Type B pancreatic cell (in vitro differentiated cells): ENCODE results near the gene OR1I1. TPM values are rescaled to one million over a fixed set of nuclear protein-coding genes. Genes with fewer than 3 reads are reported as not detected.
"Not testable (repeated sequence)": the region's sequence is repeated elsewhere in the genome, so short reads cannot be mapped to it uniquely, and the experiment has no call there.

ENCODE experiments used
- DNase-seq: peaks from one replicate; pipeline ENCODE4 v3.0.0; 2021; ENCODE audit warnings: mixed read lengths; ENCODE audit not compliant: unreplicated experiment; ENCODE audit errors: extremely low spot score
- H3K27ac Mint-ChIP-seq: 2 replicates; pipeline ENCODE4 v1.8.0; 2021; ENCODE audit warnings: mild to moderate bottlenecking, mixed read lengths
- H3K27me3 Mint-ChIP-seq: 2 replicates; pipeline ENCODE4 v1.8.0; 2021; ENCODE audit warnings: mixed read lengths
- H3K36me3 Mint-ChIP-seq: 2 replicates; pipeline ENCODE4 v1.8.0; 2021; ENCODE audit warnings: mixed read lengths
- H3K4me1 Mint-ChIP-seq: one replicate; pipeline ENCODE4 v1.8.0; 2021; ENCODE audit warnings: mixed read lengths; ENCODE audit not compliant: unreplicated experiment
- H3K4me3 Mint-ChIP-seq: 2 replicates; pipeline ENCODE4 v1.8.0; 2021; ENCODE audit warnings: mild to moderate bottlenecking, mixed read lengths
- H3K9me3 Mint-ChIP-seq: 2 replicates; pipeline ENCODE4 v1.8.0; 2021; ENCODE audit warnings: mixed read lengths
- total RNA-seq: library from RNA; stranded (reverse); gene quantifications from 2 replicates; pipeline ENCODE4 v1.2.1, GENCODE V29; 2021; ENCODE audit warnings: low replicate concordance
- TF ChIP-seq, protein P1 (sequence below): fragments of 200-600 bp; sonication (generic); conservative IDR thresholded peaks from 2 replicates; pipeline ENCODE4 v1.5.0; 2021; ENCODE audit warnings: antibody characterized with exemption, mild to moderate bottlenecking

OR1I1 gene
- total RNA-seq, 1 donor from 2014 or later: not detected

DNA sequence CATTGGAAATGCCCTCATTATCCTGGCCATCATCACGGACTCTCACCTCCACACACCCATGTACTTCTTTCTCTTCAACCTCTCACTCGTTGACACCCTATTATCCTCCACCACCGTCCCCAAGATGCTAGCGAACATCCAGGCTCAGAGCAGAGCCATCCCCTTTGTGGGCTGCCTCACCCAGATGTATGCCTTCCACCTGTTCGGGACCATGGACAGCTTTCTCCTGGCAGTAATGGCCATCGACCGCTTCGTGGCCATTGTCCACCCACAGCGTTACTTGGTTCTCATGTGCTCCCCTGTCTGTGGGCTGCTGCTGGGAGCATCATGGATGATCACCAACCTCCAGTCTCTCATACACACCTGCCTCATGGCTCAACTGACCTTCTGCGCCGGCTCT, 5.2 kb downstream of the OR1I1 start:
- Mint-ChIP-seq H3K9me3 (no peaks in the 10 kb centered on the region), H3K4me3 (no peak overlapping the region), H3K27me3 (peaks cover 41% of the 10 kb centered on the region), H3K36me3 (no peaks in the 10 kb centered on the region), H3K27ac (no peak overlapping the region), H3K4me1 (no peaks in the 10 kb centered on the region)
- TF ChIP-seq, protein P1, sequence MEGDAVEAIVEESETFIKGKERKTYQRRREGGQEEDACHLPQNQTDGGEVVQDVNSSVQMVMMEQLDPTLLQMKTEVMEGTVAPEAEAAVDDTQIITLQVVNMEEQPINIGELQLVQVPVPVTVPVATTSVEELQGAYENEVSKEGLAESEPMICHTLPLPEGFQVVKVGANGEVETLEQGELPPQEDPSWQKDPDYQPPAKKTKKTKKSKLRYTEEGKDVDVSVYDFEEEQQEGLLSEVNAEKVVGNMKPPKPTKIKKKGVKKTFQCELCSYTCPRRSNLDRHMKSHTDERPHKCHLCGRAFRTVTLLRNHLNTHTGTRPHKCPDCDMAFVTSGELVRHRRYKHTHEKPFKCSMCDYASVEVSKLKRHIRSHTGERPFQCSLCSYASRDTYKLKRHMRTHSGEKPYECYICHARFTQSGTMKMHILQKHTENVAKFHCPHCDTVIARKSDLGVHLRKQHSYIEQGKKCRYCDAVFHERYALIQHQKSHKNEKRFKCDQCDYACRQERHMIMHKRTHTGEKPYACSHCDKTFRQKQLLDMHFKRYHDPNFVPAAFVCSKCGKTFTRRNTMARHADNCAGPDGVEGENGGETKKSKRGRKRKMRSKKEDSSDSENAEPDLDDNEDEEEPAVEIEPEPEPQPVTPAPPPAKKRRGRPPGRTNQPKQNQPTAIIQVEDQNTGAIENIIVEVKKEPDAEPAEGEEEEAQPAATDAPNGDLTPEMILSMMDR: no peak
- no peak for DNase-seq

DNA sequence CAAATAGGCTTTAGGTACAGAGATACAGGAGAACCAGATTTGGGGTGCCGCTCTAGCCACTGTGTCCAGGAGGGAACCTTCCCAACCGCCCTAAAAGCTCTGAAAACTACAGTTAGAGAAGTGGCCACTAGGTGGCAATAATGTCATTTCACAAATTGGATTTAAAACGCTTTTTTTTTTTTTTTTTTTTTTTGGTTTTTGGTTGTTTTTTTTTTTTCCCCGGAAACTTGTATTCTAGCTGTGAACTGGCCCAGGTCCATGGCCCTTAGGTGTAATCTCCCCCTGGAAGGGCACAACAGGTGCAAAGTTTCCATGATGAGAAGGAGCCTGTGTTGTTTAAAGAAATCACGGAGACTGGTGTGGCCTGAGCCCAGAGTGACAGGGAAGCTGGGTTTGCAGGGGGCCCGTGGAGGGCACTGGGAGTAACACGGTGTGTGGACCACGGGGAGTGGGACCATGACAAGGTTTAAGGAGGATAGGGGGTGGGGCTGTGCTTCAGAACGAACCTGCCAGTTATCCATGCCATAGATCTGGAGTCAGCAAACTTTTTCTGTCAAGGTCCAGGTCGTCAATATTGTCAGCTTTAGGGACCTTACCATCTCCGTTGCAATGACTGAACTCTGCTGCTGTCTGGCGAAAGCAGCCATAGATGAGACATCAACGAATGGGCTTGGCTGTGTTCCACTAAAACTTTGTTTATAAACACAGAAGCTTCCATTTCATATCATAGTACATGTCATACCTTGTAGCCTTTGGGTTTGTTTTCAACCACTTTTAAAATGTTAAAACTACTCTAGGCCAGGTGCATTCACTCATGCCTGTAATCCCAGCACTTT, 10.1 kb downstream of the OR1I1 start:
- Mint-ChIP-seq H3K27me3 (peaks cover 19% of the 10 kb centered on the region), H3K9me3 (no peaks in the 10 kb centered on the region), H3K4me3 (no peak overlapping the region), H3K36me3 (no peaks in the 10 kb centered on the region), H3K4me1 (no peaks in the 10 kb centered on the region), H3K27ac (no peak overlapping the region)
- DNase-seq: no peak
- TF ChIP-seq, protein P1: peak; percentile 82

DNA sequence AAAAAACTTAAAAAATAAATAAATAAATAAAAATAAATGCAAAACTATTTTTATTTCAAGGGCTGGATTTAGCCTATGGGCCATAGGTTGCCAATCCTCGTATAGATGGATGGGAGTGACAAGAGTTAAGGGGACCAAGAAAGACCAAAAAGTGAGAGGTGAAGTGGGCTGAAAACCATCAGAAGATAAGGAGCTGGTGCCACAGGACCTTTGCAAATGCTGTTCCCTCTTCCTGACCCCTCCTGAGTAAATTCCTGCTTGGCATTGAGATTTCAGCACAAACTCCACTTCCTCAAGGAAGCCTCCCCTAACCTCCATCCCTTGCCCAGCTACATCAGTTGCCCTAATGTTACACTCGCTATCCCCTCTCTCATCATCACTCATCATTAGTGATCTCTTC, 11.0 kb downstream of the OR1I1 start:
- TF ChIP-seq, protein P1: no peak
- H3K4me1 Mint-ChIP-seq: no peaks in the 10 kb centered on the region
- no peak for DNase-seq
- no peak overlapping the region for H3K27ac Mint-ChIP-seq
- no peak overlapping the region for H3K4me3 Mint-ChIP-seq
- H3K36me3 Mint-ChIP-seq: no peaks in the 10 kb centered on the region
- no peaks in the 10 kb centered on the region for H3K9me3 Mint-ChIP-seq
- peaks cover 10% of the 10 kb centered on the region for H3K27me3 Mint-ChIP-seq

DNA sequence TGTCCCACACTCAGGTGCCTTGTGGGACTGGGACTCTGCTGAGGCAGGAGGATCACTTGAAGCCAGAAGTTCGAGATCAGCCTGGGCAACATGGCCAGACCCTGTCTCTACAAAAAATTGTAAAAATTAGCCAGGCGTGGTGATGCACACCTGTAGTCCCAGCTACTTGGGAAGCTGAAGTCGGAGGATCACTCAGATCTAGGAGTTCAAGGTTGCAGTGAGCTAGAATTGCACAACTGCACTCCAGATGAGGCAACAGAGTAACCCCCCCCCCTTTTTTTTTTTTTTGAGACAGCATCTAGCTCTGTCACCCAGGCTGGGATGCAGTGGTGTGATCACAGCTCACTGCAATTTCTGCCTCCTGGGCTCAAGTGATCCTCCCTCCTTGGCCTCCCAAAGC, 14.2 kb downstream of the OR1I1 start:
- Mint-ChIP-seq H3K9me3 (no peaks in the 10 kb centered on the region), H3K36me3 (no peaks in the 10 kb centered on the region), H3K4me3 (no peak overlapping the region), H3K4me1 (no peaks in the 10 kb centered on the region), H3K27ac (no peak overlapping the region), H3K27me3 (no peaks in the 10 kb centered on the region)
- TF ChIP-seq, protein P1: no peak
- no peak for DNase-seq

DNA sequence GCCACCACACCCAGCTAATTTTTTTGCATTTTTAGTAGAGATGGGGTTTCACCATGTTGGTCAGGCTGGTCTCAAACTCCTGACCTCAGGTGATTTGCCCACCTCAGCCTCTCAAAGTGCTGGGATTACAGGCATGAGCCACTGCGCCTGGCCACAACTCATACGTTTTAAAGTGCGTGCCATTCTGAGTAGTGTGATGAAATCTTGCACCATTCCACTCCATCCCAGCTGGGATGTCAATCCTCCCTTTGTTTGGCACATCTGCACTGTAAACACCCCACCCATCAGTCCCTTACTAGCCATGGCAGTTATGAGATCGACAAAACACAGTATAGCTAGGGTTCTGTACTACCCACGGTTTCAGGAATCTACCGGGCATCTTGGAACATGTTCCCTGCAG, 16.0 kb downstream of the OR1I1 start:
- not testable (repeated sequence) for H3K36me3 Mint-ChIP-seq, H3K4me1 Mint-ChIP-seq, H3K4me3 Mint-ChIP-seq, H3K27me3 Mint-ChIP-seq, H3K9me3 Mint-ChIP-seq, DNase-seq
- peak overlapping the region; percentile 93 for H3K27ac Mint-ChIP-seq

DNA sequence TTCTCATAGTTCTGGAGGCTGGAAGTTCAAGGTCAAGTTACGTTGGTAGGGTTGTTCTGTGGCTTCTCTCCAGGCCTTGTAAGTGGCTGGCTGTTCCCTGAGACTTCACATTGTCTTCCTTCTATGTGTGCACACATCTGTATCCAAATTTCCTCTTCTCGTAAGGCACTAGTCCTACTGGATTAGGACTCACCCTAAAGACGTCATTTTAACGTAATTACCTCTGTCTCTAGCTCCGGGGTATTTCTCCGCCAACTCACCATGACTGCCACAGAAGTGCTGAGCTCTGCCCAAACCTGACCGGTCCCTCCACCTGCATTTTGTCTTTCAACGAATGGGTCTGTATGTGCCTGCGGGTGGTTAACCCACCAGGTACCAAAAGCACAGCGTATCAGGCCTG, 16.4 kb downstream of the OR1I1 start:
- Mint-ChIP-seq H3K4me1 (no peaks in the 10 kb centered on the region), H3K4me3 (peak overlapping the region; percentile 44), H3K36me3 (no peaks in the 10 kb centered on the region), H3K27ac (peak overlapping the region; percentile 93), H3K27me3 (no peaks in the 10 kb centered on the region), H3K9me3 (peaks cover 7% of the 10 kb centered on the region)
- TF ChIP-seq, protein P1: no peak
- DNase-seq: no peak
